ENCODE measurements around the gene CACNA1I. TPM values are rescaled to one million over a fixed set of nuclear protein-coding genes. Genes with fewer than 3 reads are reported as not detected.

CACNA1I gene
- total RNA-seq, 1 experiment from 2014 or later = 0.03 TPM

DNA sequence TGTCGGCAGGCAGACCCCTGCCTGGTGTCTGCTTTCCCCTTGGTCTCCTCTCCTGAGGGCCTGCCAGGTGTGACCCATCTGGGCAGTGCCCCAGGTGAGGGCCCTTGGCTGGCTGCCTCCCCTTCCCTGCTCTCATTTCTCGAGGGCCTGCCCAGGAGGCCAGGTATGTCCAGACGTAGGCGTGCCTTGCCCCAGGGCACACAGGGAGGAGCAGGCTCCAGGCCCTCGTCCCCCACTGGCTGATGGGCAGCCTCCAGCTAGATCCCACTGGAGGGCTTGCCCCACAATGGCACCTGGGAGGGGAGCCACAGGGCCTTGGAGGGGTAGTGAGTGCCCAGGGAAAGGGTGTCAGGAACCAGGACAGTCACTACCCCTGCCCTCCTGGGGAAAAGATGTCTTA, 95.9 kb downstream of the CACNA1I start:
- H3K27ac ChIP-seq = no peak overlapping the region
- no peak overlapping the region for H3K4me3 ChIP-seq
- no peaks in the 10 kb centered on the region for H3K36me3 ChIP-seq
- H3K4me1 ChIP-seq (replicated peaks) = peaks cover 5% of the 10 kb centered on the region
- 0 out of 2 replicates have a peak, but pooled peaks cover 4% of the 10 kb centered on the region for H3K9me3 ChIP-seq (replicated peaks)
- H3K27me3 ChIP-seq (replicated peaks) = peaks cover 25% of the 10 kb centered on the region
- DNase-seq (ENCODE audit: low read depth in 1 of 2, low spot score in 2 of 2) = no peak

DNA sequence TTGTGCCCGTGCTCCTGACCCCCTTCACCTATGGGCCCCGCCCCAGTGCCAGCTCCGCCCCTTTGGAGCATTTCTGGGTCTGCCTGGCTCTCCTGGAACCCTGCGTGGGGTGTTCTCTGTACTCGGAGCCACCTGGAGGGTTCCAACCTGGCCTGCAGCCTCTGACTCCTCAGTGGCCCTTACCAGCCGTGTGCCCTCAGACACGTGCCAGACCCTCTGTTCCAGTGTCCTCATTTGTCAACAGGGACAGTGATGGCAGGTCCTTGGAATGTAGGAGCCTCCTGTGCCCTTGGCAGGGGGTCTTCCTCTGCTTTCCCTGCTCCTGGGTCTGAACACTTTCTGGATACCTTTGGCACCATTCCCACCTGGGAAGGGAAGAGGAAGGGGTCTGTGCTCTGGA, 96.4 kb downstream of the CACNA1I start:
- Histone ChIP-seq H3K27me3 (replicated peaks) (peaks cover 21% of the 10 kb centered on the region), H3K27ac (no peak overlapping the region), H3K9me3 (replicated peaks) (peaks cover 8% of the 10 kb centered on the region; the same call in 1 of the 2 replicates), H3K4me1 (replicated peaks) (peaks cover 3% of the 10 kb centered on the region), H3K36me3 (no peaks in the 10 kb centered on the region), H3K4me3 (no peak overlapping the region)
- DNase-seq (ENCODE audit: low read depth in 1 of 2, low spot score in 2 of 2) = no peak

DNA sequence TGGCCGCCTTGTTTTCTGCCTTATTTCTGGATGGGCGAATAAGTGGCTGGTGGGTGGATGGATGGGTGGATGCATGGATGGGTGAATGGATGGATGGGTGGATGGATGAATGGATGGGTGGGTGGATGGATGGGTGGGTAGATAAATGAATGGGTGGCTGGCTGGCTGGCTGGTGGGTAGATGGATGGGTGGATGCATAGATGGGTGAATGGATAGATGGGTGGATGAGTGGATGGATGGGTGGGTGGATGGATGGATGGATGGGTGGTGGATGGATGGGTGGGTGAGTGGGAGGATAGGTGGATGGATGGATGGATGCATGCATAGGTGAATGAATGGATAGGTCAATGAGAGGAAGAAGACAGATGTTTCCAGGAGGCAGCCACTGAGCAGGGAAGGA, 98.9 kb downstream of the CACNA1I start:
- Histone ChIP-seq H3K27me3 (replicated peaks) (no peaks in the 10 kb centered on the region), H3K4me3 (no peak overlapping the region), H3K36me3 (no peaks in the 10 kb centered on the region), H3K27ac (no peak overlapping the region), H3K4me1 (replicated peaks) (peaks cover 4% of the 10 kb centered on the region), H3K9me3 (replicated peaks) (peaks cover 16% of the 10 kb centered on the region)
- DNase-seq (ENCODE audit: low read depth in 1 of 2, low spot score in 2 of 2) = no peak

DNA sequence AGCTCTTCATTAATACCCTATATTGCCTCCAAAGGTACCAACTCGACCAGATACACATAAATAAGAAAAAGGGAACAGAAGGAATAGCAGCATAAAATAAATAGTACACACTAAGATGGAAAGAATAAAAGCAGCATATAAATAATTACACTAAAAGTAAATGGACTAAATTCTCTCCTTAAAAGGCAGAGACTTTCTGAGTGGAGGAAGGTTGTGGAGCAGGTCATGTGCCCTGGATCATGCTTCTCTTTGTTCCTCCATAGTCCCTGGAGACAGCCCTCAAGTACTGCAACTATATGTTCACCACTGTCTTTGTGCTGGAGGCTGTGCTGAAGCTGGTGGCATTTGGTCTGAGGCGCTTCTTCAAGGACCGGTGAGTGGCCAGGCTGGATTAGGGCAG, 101.4 kb downstream of the CACNA1I start:
- no peak overlapping the region for H3K4me3 ChIP-seq

DNA sequence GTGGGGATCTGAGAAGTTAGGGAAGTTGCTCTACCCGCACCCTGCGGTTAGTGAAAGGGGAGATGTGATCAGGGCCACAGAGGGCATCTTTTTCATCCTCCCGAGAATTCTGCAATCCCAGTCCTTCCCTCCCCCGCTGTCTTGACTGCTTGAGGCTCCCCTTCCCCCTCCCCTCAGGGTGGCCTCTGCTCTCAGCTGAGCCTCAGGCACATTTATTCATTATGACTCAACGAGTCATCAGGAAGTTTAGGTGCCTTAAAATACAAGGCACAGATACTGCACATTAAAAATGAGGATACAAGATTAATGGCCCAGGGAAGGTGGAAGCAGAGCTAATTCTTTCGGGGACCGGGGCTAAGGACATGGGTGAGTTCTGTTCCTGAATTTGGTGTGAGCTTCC, 104.0 kb downstream of the CACNA1I start:
- Histone ChIP-seq H3K4me3 (no peak overlapping the region), H3K27me3 (replicated peaks) (no peaks in the 10 kb centered on the region), H3K27ac (no peak overlapping the region), H3K9me3 (replicated peaks) (peaks cover 16% of the 10 kb centered on the region), H3K4me1 (replicated peaks) (peaks cover 13% of the 10 kb centered on the region), H3K36me3 (no peaks in the 10 kb centered on the region)
- peak in 1 of 2 experiments; percentile 52 for DNase-seq (ENCODE audit: low read depth in 1 of 2, low spot score in 2 of 2)

More for the DNA sequence above, 101.4 kb downstream of the CACNA1I start:
- Histone ChIP-seq H3K9me3 (replicated peaks) (peaks cover 16% of the 10 kb centered on the region), H3K4me1 (replicated peaks) (peaks cover 13% of the 10 kb centered on the region), H3K27ac (no peak overlapping the region), H3K36me3 (no peaks in the 10 kb centered on the region), H3K27me3 (replicated peaks) (no peaks in the 10 kb centered on the region)
- DNase-seq (ENCODE audit: low read depth in 1 of 2, low spot score in 2 of 2) = no peak

DNA sequence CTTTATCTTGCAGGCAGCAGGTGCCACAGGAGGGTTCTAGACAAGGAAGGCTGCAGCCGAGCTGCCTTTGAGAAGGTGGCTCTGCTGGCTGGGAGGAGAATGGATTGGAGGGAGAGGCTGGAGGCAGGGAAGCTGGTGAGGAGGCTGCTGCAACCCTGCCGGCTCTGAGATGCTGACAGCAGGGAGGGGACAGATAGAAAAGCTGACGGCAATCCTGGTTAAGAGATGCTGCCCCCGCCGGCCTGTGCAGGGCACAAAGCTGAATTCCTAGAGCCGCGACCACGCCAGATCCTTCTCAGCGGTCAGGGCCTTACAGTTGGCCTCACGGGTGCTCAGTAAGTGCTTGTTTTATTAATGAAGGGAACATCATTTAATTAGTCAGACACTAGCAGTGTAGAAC, 105.4 kb downstream of the CACNA1I start:
- H3K27ac ChIP-seq = no peak overlapping the region
- no peak overlapping the region for H3K4me3 ChIP-seq
- peaks cover 16% of the 10 kb centered on the region for H3K9me3 ChIP-seq (replicated peaks)
- H3K4me1 ChIP-seq (replicated peaks) = peaks cover 13% of the 10 kb centered on the region
- no peaks in the 10 kb centered on the region for H3K27me3 ChIP-seq (replicated peaks)
- DNase-seq (ENCODE audit: low read depth in 1 of 2, low spot score in 2 of 2) = no peak
- H3K36me3 ChIP-seq = no peaks in the 10 kb centered on the region

DNA sequence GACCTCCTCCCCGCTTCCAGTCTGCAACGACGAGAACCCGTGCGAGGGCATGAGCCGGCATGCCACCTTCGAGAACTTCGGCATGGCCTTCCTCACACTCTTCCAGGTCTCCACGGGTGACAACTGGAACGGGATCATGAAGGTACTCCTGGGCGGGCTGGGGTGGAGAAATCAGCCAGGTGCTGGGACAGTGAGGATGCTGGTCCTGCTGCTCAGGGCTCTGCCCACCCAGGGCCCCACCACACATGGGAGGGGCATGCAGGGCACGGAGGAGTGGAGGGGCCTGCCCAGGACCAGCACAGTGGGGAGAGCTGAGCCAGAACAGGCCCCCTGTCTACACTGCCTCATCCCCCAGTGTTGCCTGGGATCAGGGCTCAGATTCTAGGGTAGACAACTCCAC, 107.4 kb downstream of the CACNA1I start:
- no peak overlapping the region for H3K27ac ChIP-seq
- peaks cover 13% of the 10 kb centered on the region for H3K4me1 ChIP-seq (replicated peaks)
- no peaks in the 10 kb centered on the region for H3K27me3 ChIP-seq (replicated peaks)
- H3K9me3 ChIP-seq (replicated peaks) = no peaks in the 10 kb centered on the region
- no peak overlapping the region for H3K4me3 ChIP-seq
- DNase-seq (ENCODE audit: low read depth in 1 of 2, low spot score in 2 of 2) = no peak
- no peaks in the 10 kb centered on the region for H3K36me3 ChIP-seq

DNA sequence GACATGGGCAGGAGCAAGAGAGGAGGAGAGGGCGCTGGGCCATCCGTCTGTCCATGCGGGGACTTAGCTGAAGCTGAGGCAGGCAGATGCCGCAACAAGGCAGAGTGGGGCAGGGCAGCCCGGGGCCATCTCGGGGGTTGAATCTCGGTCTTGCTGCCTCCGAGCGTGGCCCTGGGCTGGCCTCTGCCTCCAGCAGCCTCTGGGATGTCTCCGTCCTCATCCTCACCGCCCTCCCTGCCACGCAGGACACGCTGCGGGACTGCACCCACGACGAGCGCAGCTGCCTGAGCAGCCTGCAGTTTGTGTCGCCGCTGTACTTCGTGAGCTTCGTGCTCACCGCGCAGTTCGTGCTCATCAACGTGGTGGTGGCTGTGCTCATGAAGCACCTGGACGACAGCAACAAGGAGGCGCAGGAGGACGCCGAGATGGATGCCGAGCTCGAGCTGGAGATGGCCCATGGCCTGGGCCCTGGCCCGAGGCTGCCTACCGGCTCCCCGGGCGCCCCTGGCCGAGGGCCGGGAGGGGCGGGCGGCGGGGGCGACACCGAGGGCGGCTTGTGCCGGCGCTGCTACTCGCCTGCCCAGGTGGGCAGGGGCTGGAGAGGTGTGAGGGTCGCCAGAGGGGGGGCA, 108.4 kb downstream of the CACNA1I start:
- no peak for DNase-seq (ENCODE audit: low read depth in 1 of 2, low spot score in 2 of 2)
- peaks cover 13% of the 10 kb centered on the region for H3K4me1 ChIP-seq (replicated peaks)
- no peaks in the 10 kb centered on the region for H3K27me3 ChIP-seq (replicated peaks)
- no peak overlapping the region for H3K4me3 ChIP-seq
- H3K9me3 ChIP-seq (replicated peaks) = no peaks in the 10 kb centered on the region
- H3K36me3 ChIP-seq = no peaks in the 10 kb centered on the region
- H3K27ac ChIP-seq = no peak overlapping the region

DNA sequence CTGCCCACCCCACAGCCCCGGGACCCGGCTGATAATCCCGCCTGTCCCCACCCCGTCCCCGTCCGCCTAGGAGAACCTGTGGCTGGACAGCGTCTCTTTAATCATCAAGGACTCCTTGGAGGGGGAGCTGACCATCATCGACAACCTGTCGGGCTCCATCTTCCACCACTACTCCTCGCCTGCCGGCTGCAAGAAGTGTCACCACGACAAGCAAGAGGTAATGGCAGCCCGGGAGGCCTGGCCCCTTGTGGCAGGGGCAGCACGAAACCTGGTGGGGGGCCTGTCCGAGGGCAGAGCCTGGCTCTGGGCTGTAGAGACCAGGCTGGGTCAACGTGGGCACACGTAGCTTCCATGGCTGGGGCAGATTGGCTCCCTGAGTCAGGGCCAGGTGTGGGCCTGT, 109.1 kb downstream of the CACNA1I start:
- no peak for DNase-seq (ENCODE audit: low read depth in 1 of 2, low spot score in 2 of 2)
- H3K36me3 ChIP-seq = no peaks in the 10 kb centered on the region
- H3K9me3 ChIP-seq (replicated peaks) = no peaks in the 10 kb centered on the region
- no peak overlapping the region for H3K27ac ChIP-seq
- no peaks in the 10 kb centered on the region for H3K27me3 ChIP-seq (replicated peaks)
- no peak overlapping the region for H3K4me3 ChIP-seq
- H3K4me1 ChIP-seq (replicated peaks) = peaks cover 7% of the 10 kb centered on the region

DNA sequence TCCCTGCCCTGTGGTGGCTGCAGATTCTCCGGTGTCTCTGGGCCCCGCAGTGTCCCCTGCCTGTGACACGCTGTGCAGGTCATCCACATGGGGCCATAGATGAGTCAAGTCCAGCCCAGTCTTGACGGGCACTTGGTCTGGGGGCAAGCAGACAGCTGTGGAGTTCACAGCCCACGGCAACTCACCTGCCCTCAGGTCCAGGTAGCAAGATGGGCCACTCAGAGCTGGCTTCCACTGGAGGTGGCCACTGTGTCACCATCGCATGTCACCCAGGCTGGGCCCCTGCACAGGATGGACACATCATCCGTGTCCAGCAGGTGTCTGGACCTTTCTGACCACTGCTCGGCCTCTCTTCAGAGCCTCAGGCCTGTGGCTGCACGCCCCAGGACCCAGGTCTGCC, 109.9 kb downstream of the CACNA1I start:
- no peak overlapping the region for H3K4me3 ChIP-seq
- H3K4me1 ChIP-seq (replicated peaks) = no peaks in the 10 kb centered on the region
- DNase-seq (ENCODE audit: low read depth in 1 of 2, low spot score in 2 of 2) = no peak
- H3K27me3 ChIP-seq (replicated peaks) = peaks cover 1% of the 10 kb centered on the region; the same call in 1 of the 2 replicates
- no peaks in the 10 kb centered on the region for H3K36me3 ChIP-seq
- H3K27ac ChIP-seq = no peak overlapping the region
- no peaks in the 10 kb centered on the region for H3K9me3 ChIP-seq (replicated peaks)

DNA sequence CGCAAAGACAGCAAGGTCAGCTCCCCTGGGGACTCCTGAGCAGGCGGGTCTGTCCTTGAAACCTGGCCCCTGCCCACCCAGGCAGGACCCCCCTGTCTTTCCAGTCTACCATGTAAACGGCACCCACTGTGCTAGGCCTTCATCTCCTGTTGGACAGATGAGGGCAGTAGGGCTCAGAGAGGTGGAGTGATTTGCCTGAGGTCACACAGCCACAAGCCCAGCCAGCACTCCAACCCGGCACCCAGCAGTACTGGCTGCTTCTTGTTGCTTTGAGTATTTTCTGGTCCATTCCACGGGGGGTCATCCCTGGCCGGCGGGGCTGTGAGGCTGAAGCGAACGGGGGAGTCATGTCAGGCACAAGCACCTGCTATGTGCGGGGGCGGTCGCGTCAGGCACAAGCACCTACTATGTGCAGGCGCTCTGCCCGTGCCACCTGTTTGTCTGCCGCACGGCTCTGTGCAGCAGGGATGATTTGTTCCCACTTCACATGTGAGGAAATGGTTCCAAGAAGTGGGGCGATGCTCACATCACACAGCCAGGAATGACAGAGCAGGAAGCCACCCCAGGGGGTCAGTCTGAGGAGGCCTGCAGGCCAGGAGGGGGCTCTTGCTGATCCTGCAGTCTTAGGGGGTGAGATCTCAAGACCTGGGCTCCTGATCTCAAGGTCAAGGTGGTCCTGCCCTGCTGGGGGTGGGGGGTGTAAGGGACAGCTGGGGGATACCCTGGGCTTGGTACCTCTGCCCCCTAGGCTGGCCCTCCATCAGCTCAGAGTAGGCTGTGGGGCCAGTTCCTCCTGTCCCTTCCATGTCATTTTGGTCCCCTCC, 110.7 kb downstream of the CACNA1I start:
- no peaks in the 10 kb centered on the region for H3K9me3 ChIP-seq (replicated peaks)
- no peak overlapping the region for H3K4me3 ChIP-seq
- H3K27ac ChIP-seq = no peak overlapping the region
- DNase-seq (ENCODE audit: low read depth in 1 of 2, low spot score in 2 of 2) = no peak
- peaks cover 5% of the 10 kb centered on the region; the same call in 1 of the 2 replicates for H3K27me3 ChIP-seq (replicated peaks)
- H3K4me1 ChIP-seq (replicated peaks) = no peaks in the 10 kb centered on the region
- no peaks in the 10 kb centered on the region for H3K36me3 ChIP-seq

DNA sequence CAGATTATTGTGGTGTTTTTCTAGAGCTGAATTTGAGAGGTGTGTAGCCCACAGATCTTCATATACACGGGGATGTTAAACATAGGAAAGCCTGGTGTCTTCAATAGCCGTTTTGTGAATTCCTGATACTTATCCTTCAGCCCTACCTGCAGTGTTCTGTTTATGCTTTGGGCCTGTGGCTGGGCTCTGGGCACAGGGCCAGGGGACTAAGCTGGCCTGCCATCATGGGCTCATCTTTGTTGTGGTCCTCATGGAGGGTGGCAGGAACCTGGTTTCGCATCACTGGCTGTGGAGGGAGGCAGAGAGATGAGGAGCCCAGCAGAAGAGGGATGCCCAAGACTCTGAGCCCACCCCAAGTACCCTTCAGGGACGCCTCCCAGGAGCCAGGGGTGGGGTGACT, 112.4 kb downstream of the CACNA1I start:
- no peak for DNase-seq (ENCODE audit: low read depth in 1 of 2, low spot score in 2 of 2)
- no peaks in the 10 kb centered on the region for H3K36me3 ChIP-seq

DNA sequence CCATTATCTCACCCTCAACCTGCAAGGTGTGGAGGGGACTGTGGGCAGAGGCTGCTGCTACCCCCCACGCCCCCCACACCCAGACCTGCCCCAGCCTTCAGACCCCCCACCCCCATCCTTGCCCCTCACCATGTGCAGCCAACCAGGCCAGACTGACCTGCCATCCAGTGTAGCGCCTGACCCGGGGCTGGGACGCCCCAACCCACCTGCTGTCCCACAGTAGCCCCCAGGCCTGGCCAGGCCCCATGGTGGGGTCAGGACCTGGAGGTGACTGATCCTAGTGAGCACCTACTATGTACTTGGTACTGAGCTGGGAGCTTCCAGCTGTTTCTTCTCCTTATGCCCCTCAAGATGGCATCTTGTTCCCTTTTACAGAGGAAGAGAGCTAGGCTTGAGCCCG, 113.1 kb downstream of the CACNA1I start:
- Histone ChIP-seq H3K4me1 (replicated peaks) (no peaks in the 10 kb centered on the region), H3K27me3 (replicated peaks) (peaks cover 17% of the 10 kb centered on the region), H3K27ac (no peak overlapping the region), H3K36me3 (no peaks in the 10 kb centered on the region), H3K9me3 (replicated peaks) (no peaks in the 10 kb centered on the region), H3K4me3 (no peak overlapping the region)
- DNase-seq (ENCODE audit: low read depth in 1 of 2, low spot score in 2 of 2) = no peak

More for the DNA sequence above, 112.4 kb downstream of the CACNA1I start:
- H3K4me1 ChIP-seq (replicated peaks) = no peaks in the 10 kb centered on the region
- H3K9me3 ChIP-seq (replicated peaks) = no peaks in the 10 kb centered on the region
- peaks cover 11% of the 10 kb centered on the region for H3K27me3 ChIP-seq (replicated peaks)
- no peak overlapping the region for H3K4me3 ChIP-seq
- H3K27ac ChIP-seq = no peak overlapping the region

DNA sequence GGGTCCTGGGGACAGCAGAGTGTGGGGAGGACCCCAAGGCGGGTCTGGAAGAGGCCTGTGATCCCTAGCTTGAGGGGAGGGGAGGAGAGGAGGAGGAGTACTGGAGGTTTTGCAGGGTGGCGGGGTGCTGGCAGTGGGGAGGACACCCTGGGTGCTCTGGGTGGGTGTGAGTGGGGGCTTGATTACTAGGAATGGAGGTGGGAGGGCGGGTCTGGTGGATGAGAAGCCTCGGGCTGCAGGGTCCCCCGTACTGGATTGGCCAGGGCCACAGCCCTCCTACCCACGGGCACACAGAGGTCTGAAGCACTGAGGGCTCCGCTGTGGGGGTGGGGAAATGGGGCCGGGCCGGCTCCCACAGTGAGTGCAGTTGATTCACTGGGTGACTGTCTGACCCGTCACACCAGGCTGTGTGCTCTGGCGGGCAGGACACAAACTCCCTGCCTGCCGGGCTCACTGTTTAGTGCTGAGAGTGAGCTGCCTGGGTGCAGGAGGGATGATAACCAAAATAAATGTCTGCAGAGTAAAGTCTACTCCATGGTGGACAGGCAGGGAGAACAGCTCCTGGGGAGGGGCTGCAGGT, 114.2 kb downstream of the CACNA1I start:
- H3K27me3 ChIP-seq (replicated peaks) = peaks cover 17% of the 10 kb centered on the region
- no peak for DNase-seq (ENCODE audit: low read depth in 1 of 2, low spot score in 2 of 2)
- no peaks in the 10 kb centered on the region for H3K36me3 ChIP-seq
- no peak overlapping the region for H3K27ac ChIP-seq
- no peaks in the 10 kb centered on the region for H3K4me1 ChIP-seq (replicated peaks)
- no peak overlapping the region for H3K4me3 ChIP-seq
- H3K9me3 ChIP-seq (replicated peaks) = no peaks in the 10 kb centered on the region
